Ovary (tissue), 9 donors: ENCODE results near the gene FAF2. TPM values are rescaled to one million over a fixed set of nuclear protein-coding genes. Genes with fewer than 3 reads are reported as not detected.

Experiments used
- DNase-seq, 5 donors: peaks; one replicate each; pipeline ENCODE4 v3.0.0-alpha.2; 2019 to 2020
- H3K27ac ChIP-seq, 2 donors: fragments of 200-600 bp; one replicate each; pipeline versions ENCODE4 v1.5.1 to v1.8.0; 2019 to 2022
- H3K27me3 ChIP-seq: fragments of 200-600 bp; one replicate; pipeline ENCODE4 v1.8.0; 2022
- H3K36me3 ChIP-seq: fragments of 200-600 bp; sonication (generic); one replicate; pipeline ENCODE4 v1.5.1; 2019
- H3K4me1 ChIP-seq: one replicate; pipeline ENCODE4 v1.8.1; 2013; ENCODE audit warnings: mild to moderate bottlenecking, moderate library complexity; ENCODE audit not compliant: insufficient read depth
- H3K4me3 ChIP-seq: fragments of 200-600 bp; sonication (generic); one replicate; pipeline ENCODE4 v1.5.1; 2017
- H3K9me3 ChIP-seq, 2 donors: fragments of 200-600 bp in 1 of 2; sonication (generic) in 1 of 2; one replicate each; pipeline versions ENCODE4 v1.5.1 to v1.8.1; 2013 to 2019; ENCODE audit warnings: mild to moderate bottlenecking in 1 of 2, moderate library complexity in 1 of 2
- EP300 ChIP-seq: sonication (generic); formaldehyde crosslinking; IDR thresholded peaks from one replicate; pipeline ENCODE4 v1.6.1; 2017; ENCODE audit warnings: antibody characterized with exemption
- POLR2A ChIP-seq: fragments of 450-650 bp; IDR thresholded peaks from one replicate; pipeline ENCODE4 v1.6.1; 2017; ENCODE audit warnings: antibody characterized with exemption, mild to moderate bottlenecking, moderate library complexity
- WGBS, 3 donors: extraction: QIAGEN DNeasy Blood & Tissue Kit in 1 of 3; methylation state at CpG; one replicate each; pipeline versions ENCODE4 v1.1.5 to v1.1.7; 2013 to 2017; 5-methylcytosine and 5-hydroxymethylcytosine counted together
- intact Hi-C, 4 donors: fragments of 100-400 bp; cut with DNase I; formaldehyde crosslinking; loops; one replicate each; pipeline versions ENCODE4 v1.11.0 to v1.15.1; 2022 to 2023
- polyA plus RNA-seq, 2 donors: library from polyadenylated mRNA; stranded (reverse); fragments of 200-250 nt in 1 of 2; fragments of 350-450 nt in 1 of 2; fragmentation: Illumina TruSeq in 1 of 2; extraction: RNeasy Lipid Tissue Mini Kit (QIAGEN cat#74804) in 1 of 2; gene quantifications; one replicate each; pipeline ENCODE4 v1.2.3, GENCODE V29; 2013 to 2014
- total RNA-seq, 7 donors: library from RNA; depleted of rRNA in 2 of 7; stranded (reverse); fragments of >200 nt in 2 of 7; fragmentation: NEBNext Ultra II Directional in 3 of 7; extraction: Animal tissue kit (Norgen Biotek cat#: 25700) in 3 of 7; gene quantifications; one replicate each; pipeline versions ENCODE4 v1.1.0 to v1.2.4, GENCODE V29; 2016 to 2023
- TF ChIP-seq, protein P1 (sequence below), 3 donors: fragments of 450-650 bp in 2 of 3; fragments of 200-600 bp in 1 of 3; IDR thresholded peaks; one replicate each; pipeline versions ENCODE4 v1.5.1 to v1.8.0; 2016 to 2022; ENCODE audit warnings: antibody characterized with exemption in 3 of 3, mild to moderate bottlenecking in 1 of 3
- donor health status: DM: no; HTN: no; CAD: no; lungs with moderate emphysema.
- donor health status: DM: no; HTN: no; CAD: no.
- donor health status: Bipolar disorder and iron deficiency.
- donor health status: DM: yes; HTN: yes; CAD: no.
- donor health status: DM: no; HTN: no; CAD: no.
- donor health status: DM: yes; HTN: yes; CAD: no.

The FAF2 gene
- total and polyA plus RNA-seq, 9 donors, result 17.2 to 46.7 (median 34.4) TPM

DNA sequence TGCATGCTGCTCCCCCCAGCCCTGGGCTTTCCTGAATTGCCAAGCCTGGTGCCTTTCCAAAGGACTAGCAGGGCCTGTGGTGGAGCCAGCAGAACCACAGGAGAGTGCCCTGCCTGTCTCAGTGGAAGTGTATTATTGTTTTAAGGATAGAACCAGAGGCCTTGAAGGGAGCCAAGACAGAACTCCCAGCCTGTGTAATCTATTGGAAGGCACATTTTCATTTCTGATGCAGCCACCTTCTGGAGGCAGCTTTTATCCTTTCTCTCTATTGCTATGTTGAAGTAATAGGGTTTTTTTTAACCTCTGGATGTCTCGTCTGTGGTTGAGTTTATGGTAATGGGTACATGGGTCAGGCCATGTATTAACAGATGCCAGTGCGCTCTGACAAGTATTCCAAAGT, 59.7 kb downstream of the FAF2 start:
- Histone ChIP-seq H3K9me3 (no peaks in the 10 kb centered on the region), H3K4me1 (no peaks in the 10 kb centered on the region), H3K4me3 (no peak overlapping the region), H3K27me3 (no peaks in the 10 kb centered on the region), H3K27ac (no peak overlapping the region), H3K36me3 (no peaks in the 10 kb centered on the region)
- intact Hi-C loops, result no loop called here
- WGBS, 3 donors, result 67 to 74% (median 73%) methylated on average over 2 of the region's 2 CpGs
- no peak for DNase-seq
- TF ChIP-seq POLR2A, result no peak
- TF ChIP-seq, protein P1, sequence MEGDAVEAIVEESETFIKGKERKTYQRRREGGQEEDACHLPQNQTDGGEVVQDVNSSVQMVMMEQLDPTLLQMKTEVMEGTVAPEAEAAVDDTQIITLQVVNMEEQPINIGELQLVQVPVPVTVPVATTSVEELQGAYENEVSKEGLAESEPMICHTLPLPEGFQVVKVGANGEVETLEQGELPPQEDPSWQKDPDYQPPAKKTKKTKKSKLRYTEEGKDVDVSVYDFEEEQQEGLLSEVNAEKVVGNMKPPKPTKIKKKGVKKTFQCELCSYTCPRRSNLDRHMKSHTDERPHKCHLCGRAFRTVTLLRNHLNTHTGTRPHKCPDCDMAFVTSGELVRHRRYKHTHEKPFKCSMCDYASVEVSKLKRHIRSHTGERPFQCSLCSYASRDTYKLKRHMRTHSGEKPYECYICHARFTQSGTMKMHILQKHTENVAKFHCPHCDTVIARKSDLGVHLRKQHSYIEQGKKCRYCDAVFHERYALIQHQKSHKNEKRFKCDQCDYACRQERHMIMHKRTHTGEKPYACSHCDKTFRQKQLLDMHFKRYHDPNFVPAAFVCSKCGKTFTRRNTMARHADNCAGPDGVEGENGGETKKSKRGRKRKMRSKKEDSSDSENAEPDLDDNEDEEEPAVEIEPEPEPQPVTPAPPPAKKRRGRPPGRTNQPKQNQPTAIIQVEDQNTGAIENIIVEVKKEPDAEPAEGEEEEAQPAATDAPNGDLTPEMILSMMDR (IDR thresholded peaks at IDR 0.05), result no peak
- no peak for TF ChIP-seq EP300

DNA sequence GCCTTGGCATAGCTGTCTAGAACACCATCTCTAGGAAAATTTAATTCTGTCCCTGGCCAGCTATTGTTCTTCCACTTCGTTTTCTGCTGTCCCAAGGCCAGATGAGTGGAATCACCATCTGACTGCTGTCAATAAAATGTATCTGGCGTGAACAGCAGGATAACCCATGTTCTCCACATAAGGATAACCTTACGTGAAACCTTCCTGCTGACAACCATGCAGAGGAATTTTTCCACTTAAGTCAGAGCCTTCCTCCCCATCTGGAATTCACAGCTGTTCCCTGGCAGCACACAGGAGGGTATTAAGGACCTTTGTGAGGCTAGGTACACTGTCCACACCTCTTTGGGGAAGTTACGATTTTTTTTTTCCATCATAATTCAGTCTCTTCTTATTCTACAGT, 60.4 kb downstream of the FAF2 start:
- no peaks in the 10 kb centered on the region for H3K9me3 ChIP-seq
- no peak for TF ChIP-seq EP300
- TF ChIP-seq, protein P1 (IDR thresholded peaks at IDR 0.05), result no peak
- TF ChIP-seq POLR2A, result no peak
- no peak overlapping the region for H3K27ac ChIP-seq
- no peak overlapping the region for H3K4me3 ChIP-seq
- H3K4me1 ChIP-seq, result no peaks in the 10 kb centered on the region
- no peak for DNase-seq
- intact Hi-C loops, result no loop called here
- 53 to 62% (median 53%) methylated on average over 4 of the region's 4 CpGs for WGBS, 3 donors
- H3K27me3 ChIP-seq, result no peaks in the 10 kb centered on the region
- H3K36me3 ChIP-seq, result no peaks in the 10 kb centered on the region

DNA sequence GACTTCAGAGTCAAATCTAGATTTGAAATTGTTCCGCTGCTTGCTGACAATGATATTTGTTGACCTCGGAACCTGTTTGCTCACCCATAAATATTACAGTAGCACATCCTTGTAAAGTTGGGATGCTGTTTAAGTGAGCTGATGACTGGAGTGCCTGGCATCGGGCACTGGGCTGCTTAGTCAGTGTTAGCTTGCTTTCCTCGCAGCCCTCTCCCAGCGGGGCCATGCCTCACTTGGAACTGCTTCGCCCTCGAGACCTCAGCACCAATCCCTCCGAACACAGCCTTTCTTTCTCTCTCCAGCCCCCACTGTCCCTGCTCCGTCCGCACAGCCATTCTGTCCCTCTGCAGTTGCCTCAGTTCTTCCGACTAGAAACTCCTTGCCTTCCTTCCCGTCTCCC, 65.6 kb downstream of the FAF2 start:
- no peak overlapping the region for H3K4me3 ChIP-seq
- no peaks in the 10 kb centered on the region for H3K9me3 ChIP-seq
- no peak for DNase-seq
- H3K27ac ChIP-seq, result no peak overlapping the region
- TF ChIP-seq EP300, result no peak
- no peak for TF ChIP-seq POLR2A
- TF ChIP-seq, protein P1 (IDR thresholded peaks at IDR 0.05), result no peak
- H3K27me3 ChIP-seq, result no peaks in the 10 kb centered on the region
- WGBS, 3 donors, result 83 to 88% (median 87%) methylated on average over 12 of the region's 12 CpGs
- no peaks in the 10 kb centered on the region for H3K4me1 ChIP-seq
- no peaks in the 10 kb centered on the region for H3K36me3 ChIP-seq
- intact Hi-C loops, result no loop called here

DNA sequence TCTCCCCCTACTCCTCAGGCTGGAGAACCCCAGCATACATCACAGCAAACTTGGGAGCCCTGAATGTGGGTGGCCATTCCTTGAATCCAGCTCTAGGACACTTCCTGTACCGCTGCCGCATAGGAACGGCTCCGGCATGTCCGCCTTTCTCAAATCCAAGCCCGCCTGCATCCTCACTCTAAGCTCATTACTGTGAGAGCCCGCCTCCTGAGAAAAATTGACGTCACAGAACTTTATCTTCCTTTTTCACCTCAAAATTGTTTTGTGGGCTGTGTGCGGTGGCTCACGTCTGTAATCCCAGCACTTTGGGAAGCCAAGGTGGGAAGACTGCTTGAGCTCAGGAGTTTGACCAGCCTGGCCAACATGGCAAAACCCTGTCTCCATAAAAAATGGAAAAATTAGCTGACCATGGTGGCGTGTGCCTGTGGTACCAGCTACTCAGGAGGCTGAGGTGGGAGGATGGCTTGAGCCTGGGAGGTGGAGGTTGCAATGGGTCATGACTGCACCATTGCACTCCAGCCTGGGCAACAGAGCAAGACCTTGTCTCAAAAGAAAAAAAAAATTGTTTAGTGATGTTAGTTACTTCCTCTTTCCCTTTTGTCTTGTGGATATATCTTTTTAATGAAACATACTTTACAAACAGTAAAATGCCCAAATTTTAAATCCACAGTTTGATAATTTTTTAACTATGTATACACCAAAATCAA, 66.2 kb downstream of the FAF2 start:
- intact Hi-C loops, result no loop called here
- no peaks in the 10 kb centered on the region for H3K9me3 ChIP-seq
- H3K27me3 ChIP-seq, result no peaks in the 10 kb centered on the region
- DNase-seq, result no peak
- no peak overlapping the region for H3K4me3 ChIP-seq
- no peaks in the 10 kb centered on the region for H3K4me1 ChIP-seq
- no peak overlapping the region for H3K27ac ChIP-seq
- WGBS, 3 donors, result 56 to 72% (median 65%) methylated on average over 11 of the region's 11 CpGs
- no peaks in the 10 kb centered on the region for H3K36me3 ChIP-seq
- TF ChIP-seq EP300 (no peak), POLR2A (no peak)
- TF ChIP-seq, protein P1 (IDR thresholded peaks at IDR 0.05), result no peak
